Measurements from ENCODE around the gene ADAMTS4.

ADAMTS4 gene

GRCh38 chr1:161201836-161202712 lies 3.2 kb upstream of the ADAMTS4 start, which contains the start of gene NDUFS2:
Gene NDUFS2, plus strand, starts transcription at chr1:161202367. Its CDS starts 19 bp downstream, at chr1:161202386.
- ChIA-PET POLR2A (ENCODE audit: low non-redundant PET) (interaction anchor here (0.6 kb wide), 1 partner anchor 20 kb away, joined by 3 read pairs; no protein-coding TSS in a partner anchor), CTCF (interaction anchor here (0.6 to 1.5 kb wide), 5 partner anchors 10 to 816 kb away, joined by 3 to 4 read pairs (median 3); no protein-coding TSS in a partner anchor)
- peak within 1 kb of the TSS; percentile 94 for H3K27ac ChIP-seq
- DNase-seq (ENCODE audit: low spot score) = peak; percentile 92
- TF ChIP-seq CTCF (conservative IDR thresholded peaks at IDR 0.05; ENCODE audit: low read depth) = no peak; the same call in 1 of the 2 replicates

GRCh38 chr1:161200992-161201835 lies 2.4 kb upstream of the ADAMTS4 start:
- no peak for DNase-seq (ENCODE audit: low spot score)
- H3K27ac ChIP-seq = peak overlapping the region; percentile 94
- ChIA-PET POLR2A (ENCODE audit: low non-redundant PET) (interaction anchor here (0.6 kb wide), 1 partner anchor 19 kb away, joined by 3 read pairs; no protein-coding TSS in a partner anchor), CTCF (interaction anchor here (0.6 to 1.5 kb wide), 4 partner anchors 90 to 1115 kb away, joined by 3 to 10 read pairs (median 4); no protein-coding TSS in a partner anchor)
- TF ChIP-seq CTCF (conservative IDR thresholded peaks at IDR 0.05; ENCODE audit: low read depth) = no peak

- ChIA-PET CTCF (interaction anchor here (0.6 to 1.5 kb wide), 3 partner anchors 14 to 1114 kb away, joined by 3 to 10 read pairs (median 4); no protein-coding TSS in a partner anchor), POLR2A (ENCODE audit: low non-redundant PET) (no interaction called here)
- DNase-seq (ENCODE audit: low spot score) = no peak
- peak overlapping the region; percentile 94 for H3K27ac ChIP-seq
- TF ChIP-seq CTCF (conservative IDR thresholded peaks at IDR 0.05; ENCODE audit: low read depth) = no peak
Observed at GRCh38 chr1:161200421-161200991, 1.7 kb upstream of the ADAMTS4 start.

GRCh38 chr1:161199506-161200139 lies 769 bp upstream of the ADAMTS4 start:
- CTCF ChIA-PET = interaction anchor here (0.7 to 1.0 kb wide), 2 partner anchors 13 to 182 kb away, joined by 3 to 4 read pairs; no protein-coding TSS in a partner anchor
- no peak for TF ChIP-seq CTCF (conservative IDR thresholded peaks at IDR 0.05; ENCODE audit: low read depth)
- H3K27ac ChIP-seq = peak overlapping the region; percentile 80
- DNase-seq (ENCODE audit: low spot score) = no peak
- POLR2A ChIA-PET (ENCODE audit: low non-redundant PET) = no interaction called here

GRCh38 chr1:161198194-161198896 lies 509 bp downstream of the ADAMTS4 start:
- ChIA-PET CTCF (interaction anchor here (0.6 kb wide), 1 partner anchor 32 kb away, joined by 3 read pairs; no protein-coding TSS in a partner anchor), POLR2A (ENCODE audit: low non-redundant PET) (no interaction called here)
- TF ChIP-seq CTCF (conservative IDR thresholded peaks at IDR 0.05; ENCODE audit: low read depth) = no peak
- H3K27ac ChIP-seq = peak overlapping the region; percentile 80
- DNase-seq (ENCODE audit: low spot score) = peak; percentile 31
